CD4-positive, CD25-positive, alpha-beta regulatory T cell (primary cell): ENCODE data around the gene UBE2D2. TPM values are rescaled to one million over a fixed set of nuclear protein-coding genes. Genes with fewer than 3 reads are reported as not detected.
A peak's percentile ranks its signal among the peaks of the same experiment; 100 is the strongest.

Experiments
- ATAC-seq, 2 donors: fragments of 150-1000 bp; cut with Tn5 transposase; one replicate each; pipeline ENCODE4 v1.10.0; 2021; ENCODE audit warnings: low read depth in 2 of 2, moderate number of reproducible peaks in 2 of 2, moderate library complexity in 1 of 2
- DNase-seq, 3 donors: peaks; one replicate each; pipeline versions ENCODE4 v3.0.0 to v3.0.0-alpha.2; 2012 to 2022; ENCODE audit warnings: mixed read lengths in 1 of 3
- H3K27ac ChIP-seq: one replicate; pipeline ENCODE4 v1.7.0; 2013; ENCODE audit warnings: mild to moderate bottlenecking, low read length; ENCODE audit not compliant: insufficient read depth, poor library complexity, severe bottlenecking
- H3K27me3 ChIP-seq: one replicate; pipeline ENCODE4 v1.7.0; 2013; ENCODE audit warnings: low read length; ENCODE audit not compliant: control insufficient read depth, insufficient read depth
- H3K36me3 ChIP-seq: one replicate; pipeline ENCODE4 v1.7.0; 2013; ENCODE audit warnings: mild to moderate bottlenecking, low read length, moderate library complexity; ENCODE audit not compliant: control insufficient read depth, insufficient read depth
- H3K4me1 ChIP-seq: 2 replicates; pipeline ENCODE4 v1.7.0; 2013; ENCODE audit warnings: mild to moderate bottlenecking, low read length; ENCODE audit not compliant: insufficient read depth, control insufficient read depth, poor library complexity, severe bottlenecking
- H3K4me3 ChIP-seq: one replicate; pipeline ENCODE4 v1.7.0; 2013; ENCODE audit warnings: low read depth, mild to moderate bottlenecking, low read length, moderate library complexity
- H3K9me3 ChIP-seq, 2 experiments: 1 replicate in 1 of 2; 2 replicates in 1 of 2; pipeline ENCODE4 v1.7.0; 2013; ENCODE audit warnings: low read length in 2 of 2, mild to moderate bottlenecking in 1 of 2, moderate library complexity in 1 of 2; ENCODE audit not compliant: control insufficient read depth in 2 of 2
- H3K27ac Mint-ChIP-seq, 3 donors: one replicate each; pipeline ENCODE4 v1.8.0; 2020 to 2022; ENCODE audit warnings: mild to moderate bottlenecking in 3 of 3, mixed read lengths in 3 of 3, moderate library complexity in 2 of 3
- H3K27me3 Mint-ChIP-seq: one replicate; pipeline ENCODE4 v1.8.0; 2022; ENCODE audit warnings: mild to moderate bottlenecking, mixed read lengths
- H3K36me3 Mint-ChIP-seq: one replicate; pipeline ENCODE4 v1.8.0; 2020; ENCODE audit warnings: mixed read lengths
- H3K4me1 Mint-ChIP-seq, 4 donors: one replicate each; pipeline ENCODE4 v1.8.0; 2020 to 2022; ENCODE audit warnings: mixed read lengths in 4 of 4, mild to moderate bottlenecking in 1 of 4
- H3K4me3 Mint-ChIP-seq, 4 donors: one replicate each; pipeline ENCODE4 v1.8.0; 2020 to 2022; ENCODE audit warnings: mild to moderate bottlenecking in 4 of 4, mixed read lengths in 4 of 4, moderate library complexity in 3 of 4
- H3K9me3 Mint-ChIP-seq, 7 donors: one replicate each; pipeline ENCODE4 v1.8.0; 2020 to 2022; ENCODE audit warnings: mixed read lengths in 7 of 7, mild to moderate bottlenecking in 3 of 7, moderate library complexity in 2 of 7
- polyA plus RNA-seq, 4 donors: library from polyadenylated mRNA; unstranded; fragments of 300-500 nt; fragmentation: Illumina TruSeq; gene quantifications; one replicate each; pipeline ENCODE4 v1.2.3, GENCODE V29; 2021
- total RNA-seq: library from RNA; stranded (reverse); gene quantifications from one replicate; pipeline ENCODE4 v1.2.3, GENCODE V29; 2022

The UBE2D2 gene
- total and polyA plus RNA-seq, 5 donors from 2014 or later, result 181 to 376 (median 331) TPM

DNA sequence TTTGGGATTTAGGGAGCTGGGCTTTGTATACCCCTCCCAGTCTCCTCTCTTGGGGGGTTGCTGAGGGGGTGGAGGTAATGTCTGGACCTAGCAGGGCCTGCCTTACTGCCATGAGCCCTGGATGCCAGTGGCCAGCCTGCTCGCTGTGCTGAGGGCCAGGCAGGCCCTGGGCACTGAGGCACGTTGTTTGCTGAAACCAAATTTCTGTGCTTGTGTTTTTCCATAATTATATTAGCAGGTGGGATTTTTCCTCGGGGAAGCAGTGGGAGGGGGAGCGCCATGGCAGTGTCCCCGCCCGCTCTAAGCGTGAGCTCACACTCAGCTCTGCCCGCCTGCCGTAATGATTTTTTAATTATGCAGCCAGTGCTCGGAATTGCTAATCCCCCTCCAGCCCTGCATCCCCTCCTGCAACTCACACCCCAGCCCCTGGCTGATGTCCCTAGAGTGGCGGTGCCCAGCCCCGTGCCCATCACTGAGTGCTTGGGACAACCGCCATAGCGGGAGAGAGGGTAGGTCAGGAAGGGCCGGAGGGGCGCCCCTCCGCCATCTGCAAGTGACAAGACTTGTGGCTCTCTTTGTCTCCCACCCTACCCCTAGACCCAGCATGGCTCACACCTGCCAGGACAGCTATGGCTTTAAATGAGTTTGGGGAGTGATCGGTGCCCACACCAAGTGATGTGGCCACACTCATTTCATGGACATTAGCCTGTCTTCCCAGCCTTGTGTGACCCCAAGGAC is 108.0 kb downstream of the UBE2D2 start:
- H3K4me1 ChIP-seq, result peaks cover 43% of the 10 kb centered on the region
- H3K4me1 Mint-ChIP-seq, result peaks cover 4 to 48% (median 19%) of the 10 kb centered on the region in 4 donors
- H3K4me3 Mint-ChIP-seq, result peak overlapping the region; percentile 74 to 87 (median 86)

DNA sequence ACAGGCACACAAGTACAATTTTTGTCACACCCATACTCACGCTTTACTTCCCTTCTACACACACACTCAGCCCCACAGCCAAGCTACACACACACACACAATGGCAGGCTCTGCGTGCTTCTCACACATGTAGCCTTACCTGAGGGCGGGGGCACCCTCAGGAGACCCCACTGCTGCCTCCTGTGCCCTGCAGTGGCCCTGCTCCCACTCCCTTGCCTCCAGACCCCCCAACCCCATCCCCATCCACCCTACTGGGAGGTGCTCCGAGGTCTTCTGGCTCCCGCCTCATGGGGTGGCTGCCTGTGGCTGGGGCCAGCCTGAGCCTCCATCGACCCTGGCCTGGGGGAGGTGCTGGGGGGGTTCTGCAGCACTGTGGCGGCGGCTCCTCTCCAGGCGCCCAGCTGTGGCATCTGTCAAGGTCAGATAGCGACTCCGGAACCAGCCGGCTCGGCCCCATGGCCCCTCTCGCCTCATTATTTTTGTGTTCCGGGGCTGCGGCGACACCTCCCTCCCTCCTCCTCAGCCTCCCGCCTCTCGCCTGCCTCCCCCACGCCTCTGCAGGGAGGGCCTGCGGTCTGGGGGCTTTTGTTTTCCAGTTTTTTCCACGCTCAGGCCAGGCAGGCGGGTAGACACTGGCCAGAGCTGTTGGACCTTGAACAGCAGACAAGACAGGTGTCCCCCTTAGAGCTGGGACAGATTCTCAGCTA is 108.7 kb downstream of the UBE2D2 start:
- Mint-ChIP-seq H3K4me1 (peaks cover 4 to 48% (median 19%) of the 10 kb centered on the region in 4 donors), H3K9me3 (no peaks in the 10 kb centered on the region), H3K27ac (peak overlapping the region; percentile 91 to 93 (median 92)), H3K36me3 (no peaks in the 10 kb centered on the region), H3K4me3 (peak overlapping the region; percentile 74 to 87 (median 86)), H3K27me3 (peaks cover 4% of the 10 kb centered on the region)
- ATAC-seq (peak; percentile 4 to 34), DNase-seq (peak; percentile 21 to 44 (median 30))
- Histone ChIP-seq H3K36me3 (no peaks in the 10 kb centered on the region), H3K9me3 (no peaks in the 10 kb centered on the region), H3K27ac (peak overlapping the region; percentile 65), H3K27me3 (no peaks in the 10 kb centered on the region), H3K4me3 (peak overlapping the region; percentile 57), H3K4me1 (peaks cover 43% of the 10 kb centered on the region)

More for the DNA sequence above, 108.0 kb downstream of the UBE2D2 start:
- Histone ChIP-seq H3K27me3 (no peaks in the 10 kb centered on the region), H3K4me3 (peak overlapping the region; percentile 57), H3K36me3 (no peaks in the 10 kb centered on the region), H3K27ac (peak overlapping the region; percentile 66), H3K9me3 (no peaks in the 10 kb centered on the region)
- peak overlapping the region; percentile 89 to 92 (median 91) for H3K27ac Mint-ChIP-seq
- H3K9me3 Mint-ChIP-seq, result no peaks in the 10 kb centered on the region
- peaks cover 4% of the 10 kb centered on the region for H3K27me3 Mint-ChIP-seq
- no peak for ATAC-seq
- no peak for DNase-seq
- no peaks in the 10 kb centered on the region for H3K36me3 Mint-ChIP-seq

GRCh38 chr5:139670369-139671095 is 109.4 kb downstream of the UBE2D2 start:
- peaks cover 4% of the 10 kb centered on the region for H3K27me3 Mint-ChIP-seq
- peaks cover 4 to 51% (median 19%) of the 10 kb centered on the region in 4 donors for H3K4me1 Mint-ChIP-seq
- Histone ChIP-seq H3K4me1 (peaks cover 43% of the 10 kb centered on the region), H3K9me3 (no peaks in the 10 kb centered on the region), H3K27ac (peak overlapping the region; percentile 65), H3K4me3 (peak overlapping the region; percentile 47), H3K36me3 (no peaks in the 10 kb centered on the region), H3K27me3 (no peaks in the 10 kb centered on the region)
- ATAC-seq (peak; percentile 46 to 59), DNase-seq (peak in 2 of 3 donors; percentile 26 to 80)
- no peaks in the 10 kb centered on the region for H3K36me3 Mint-ChIP-seq
- peak overlapping the region; percentile 84 to 93 (median 86) for H3K27ac Mint-ChIP-seq
- peak overlapping the region; percentile 74 to 87 (median 86) for H3K4me3 Mint-ChIP-seq
- no peaks in the 10 kb centered on the region for H3K9me3 Mint-ChIP-seq

DNA sequence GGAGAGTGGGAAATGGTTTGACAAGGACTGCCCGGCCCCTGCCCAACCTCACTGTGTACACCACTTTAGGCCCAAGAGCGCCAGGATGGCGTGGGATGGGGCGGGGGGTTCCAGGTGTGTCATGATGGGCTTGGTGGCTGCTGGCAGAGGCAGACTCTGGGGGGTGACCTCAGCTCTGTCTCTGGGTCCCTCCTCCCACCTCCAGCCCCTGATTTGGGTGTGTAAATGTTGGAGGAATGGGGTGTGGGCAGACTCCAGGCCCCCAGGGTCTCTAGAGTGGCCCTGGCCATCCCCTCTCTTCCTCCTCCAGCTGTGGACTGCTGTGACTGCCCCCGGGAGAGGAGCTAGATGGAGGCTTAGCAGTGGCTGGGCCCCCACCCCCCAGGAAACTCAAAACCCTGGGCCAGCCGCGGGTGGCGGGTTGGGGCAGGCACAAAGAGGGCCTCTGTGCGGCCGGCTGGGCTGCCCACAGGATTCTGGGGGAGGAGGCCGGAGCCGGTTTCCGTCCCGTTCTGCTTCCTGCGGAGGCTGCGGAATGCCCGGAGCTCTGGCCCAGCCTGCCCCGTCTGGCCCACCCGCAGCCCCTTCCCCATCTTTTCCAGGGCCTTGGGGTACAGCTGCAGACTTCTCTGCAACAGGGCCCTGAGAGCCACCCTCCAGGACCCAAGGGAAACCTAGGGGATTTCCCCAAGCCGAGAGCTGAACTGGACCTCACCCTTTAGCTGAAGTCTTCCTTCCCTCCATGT is 110.1 kb downstream of the UBE2D2 start:
- Mint-ChIP-seq H3K4me3 (peak overlapping the region in 3 of 4 donors; percentile 56 to 74 (median 68)), H3K27ac (peak overlapping the region in 1 of 3 donors; percentile 84), H3K9me3 (no peaks in the 10 kb centered on the region), H3K4me1 (peaks cover 4 to 51% (median 19%) of the 10 kb centered on the region in 4 donors), H3K27me3 (peaks cover 4% of the 10 kb centered on the region), H3K36me3 (no peaks in the 10 kb centered on the region)
- Histone ChIP-seq H3K27ac (no peak overlapping the region), H3K4me3 (no peak overlapping the region), H3K4me1 (peaks cover 43% of the 10 kb centered on the region), H3K9me3 (no peaks in the 10 kb centered on the region), H3K27me3 (no peaks in the 10 kb centered on the region), H3K36me3 (no peaks in the 10 kb centered on the region)
- DNase-seq, result no peak
- no peak for ATAC-seq

DNA sequence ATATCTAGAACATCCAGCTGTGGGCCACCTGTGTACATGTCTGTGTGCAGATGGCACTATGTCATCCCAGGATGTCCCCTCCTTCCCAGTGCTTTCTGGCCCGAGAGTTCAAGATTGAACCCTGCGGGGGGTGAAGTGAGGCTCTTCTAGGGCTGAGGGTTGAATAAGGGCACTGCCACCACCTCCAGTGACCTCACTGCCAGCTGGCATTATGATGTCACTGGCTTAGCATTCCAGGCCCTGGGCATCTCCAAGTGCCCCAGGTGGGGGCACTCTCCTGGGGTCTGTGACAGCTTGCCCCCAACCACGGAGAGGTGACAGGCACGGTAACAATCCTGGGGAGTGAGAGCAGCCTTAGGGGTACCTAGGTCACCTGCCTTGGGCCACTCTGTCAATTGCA is 114.1 kb downstream of the UBE2D2 start:
- Mint-ChIP-seq H3K9me3 (no peaks in the 10 kb centered on the region), H3K27ac (peak overlapping the region in 1 of 3 donors; percentile 18), H3K4me1 (peaks cover 4 to 18% (median 6%) of the 10 kb centered on the region in 4 donors), H3K36me3 (no peaks in the 10 kb centered on the region), H3K27me3 (peaks cover 4% of the 10 kb centered on the region), H3K4me3 (peak overlapping the region in 1 of 4 donors; percentile 28)
- H3K27me3 ChIP-seq, result no peaks in the 10 kb centered on the region
- DNase-seq, result no peak
- no peak overlapping the region for H3K27ac ChIP-seq
- H3K4me1 ChIP-seq, result peaks cover 7% of the 10 kb centered on the region
- H3K4me3 ChIP-seq, result no peak overlapping the region
- no peaks in the 10 kb centered on the region for H3K9me3 ChIP-seq
- no peaks in the 10 kb centered on the region for H3K36me3 ChIP-seq
- no peak for ATAC-seq

GRCh38 chr5:139675825-139676224 is 114.7 kb downstream of the UBE2D2 start:
- H3K4me3 ChIP-seq, result no peak overlapping the region
- no peak overlapping the region for H3K4me3 Mint-ChIP-seq
- no peak for ATAC-seq
- no peak for DNase-seq
- peaks cover 1% of the 10 kb centered on the region for H3K4me1 ChIP-seq
- no peaks in the 10 kb centered on the region for H3K36me3 ChIP-seq
- H3K4me1 Mint-ChIP-seq, result peaks cover 0 to 12% (median under 1%) of the 10 kb centered on the region in 4 donors
- H3K36me3 Mint-ChIP-seq, result no peaks in the 10 kb centered on the region
- no peak overlapping the region for H3K27ac ChIP-seq
- H3K27ac Mint-ChIP-seq, result no peak overlapping the region
- peaks cover 4% of the 10 kb centered on the region for H3K27me3 Mint-ChIP-seq
- no peaks in the 10 kb centered on the region for H3K9me3 ChIP-seq
- H3K27me3 ChIP-seq, result no peaks in the 10 kb centered on the region
- no peaks in the 10 kb centered on the region for H3K9me3 Mint-ChIP-seq

DNA sequence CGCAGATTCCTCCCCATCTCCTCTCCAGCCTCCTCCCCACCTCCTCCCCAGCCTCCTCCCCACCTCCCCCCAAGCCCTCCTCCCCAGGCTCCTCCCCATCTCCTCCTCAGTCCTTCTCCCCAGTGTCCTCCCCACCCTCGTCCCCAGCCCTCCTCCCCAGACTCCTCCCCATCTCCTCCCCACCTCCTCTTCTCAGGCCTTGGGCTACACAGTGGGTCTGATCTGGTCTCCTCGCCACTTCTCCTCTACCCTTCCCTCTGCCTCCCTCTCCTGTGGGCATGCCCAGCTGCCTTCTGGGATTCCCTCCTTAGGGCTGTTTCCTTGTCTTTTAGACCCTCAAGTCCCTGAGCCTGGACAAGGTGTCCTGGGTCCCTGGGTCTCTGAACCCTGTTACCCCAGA is 115.3 kb downstream of the UBE2D2 start:
- Mint-ChIP-seq H3K9me3 (no peaks in the 10 kb centered on the region), H3K4me3 (no peak overlapping the region), H3K36me3 (no peaks in the 10 kb centered on the region), H3K4me1 (peaks cover 0 to 11% (median 0%) of the 10 kb centered on the region in 4 donors), H3K27me3 (peaks cover 4% of the 10 kb centered on the region), H3K27ac (peak overlapping the region in 1 of 3 donors; percentile 76)
- ATAC-seq, result no peak
- Histone ChIP-seq H3K4me1 (no peaks in the 10 kb centered on the region), H3K4me3 (no peak overlapping the region), H3K27me3 (no peaks in the 10 kb centered on the region), H3K36me3 (no peaks in the 10 kb centered on the region), H3K9me3 (no peaks in the 10 kb centered on the region), H3K27ac (no peak overlapping the region)
- no peak for DNase-seq
